Effector memory CD4-positive, alpha-beta T cell (primary cell): ENCODE data around the gene FECH.

ENCODE experiments used
- DNase-seq, 3 donors: peaks; one replicate each; pipeline ENCODE4 v3.0.0-alpha.2; 2020
- H3K27ac ChIP-seq: 2 replicates; pipeline ENCODE4 v1.7.0; 2013; ENCODE audit warnings: mild to moderate bottlenecking, low read length, moderate library complexity; ENCODE audit not compliant: insufficient read depth, poor library complexity, severe bottlenecking
- H3K27me3 ChIP-seq: replicated peaks from 2 replicates; pipeline ENCODE4 v1.7.0; 2013; ENCODE audit warnings: mild to moderate bottlenecking, low read length; ENCODE audit not compliant: insufficient read depth, control insufficient read depth, poor library complexity, severe bottlenecking
- H3K36me3 ChIP-seq: 2 replicates; pipeline ENCODE4 v1.7.0; 2013; ENCODE audit warnings: mild to moderate bottlenecking, low read length, moderate library complexity; ENCODE audit not compliant: control insufficient read depth, insufficient read depth
- H3K4me1 ChIP-seq: 2 replicates; pipeline ENCODE4 v1.7.0; 2013; ENCODE audit warnings: low read length, mild to moderate bottlenecking; ENCODE audit not compliant: control insufficient read depth, insufficient read depth, poor library complexity, severe bottlenecking
- H3K4me3 ChIP-seq: 2 replicates; pipeline ENCODE4 v1.7.0; 2013; ENCODE audit warnings: low read length, low read depth, mild to moderate bottlenecking; ENCODE audit not compliant: insufficient read depth, poor library complexity, severe bottlenecking
- H3K9me3 ChIP-seq: 2 replicates; pipeline ENCODE4 v1.7.0; 2013; ENCODE audit warnings: mild to moderate bottlenecking, low read length, moderate library complexity; ENCODE audit not compliant: control insufficient read depth

The FECH gene

GRCh38 chr18:57516056-57516455 lies 70.4 kb downstream of the FECH start:
- Histone ChIP-seq H3K9me3 (no peaks in the 10 kb centered on the region), H3K27ac (no peak overlapping the region), H3K36me3 (no peaks in the 10 kb centered on the region), H3K27me3 (no peaks in the 10 kb centered on the region), H3K4me1 (no peaks in the 10 kb centered on the region), H3K4me3 (no peak overlapping the region)
- DNase-seq, result no peak

DNA sequence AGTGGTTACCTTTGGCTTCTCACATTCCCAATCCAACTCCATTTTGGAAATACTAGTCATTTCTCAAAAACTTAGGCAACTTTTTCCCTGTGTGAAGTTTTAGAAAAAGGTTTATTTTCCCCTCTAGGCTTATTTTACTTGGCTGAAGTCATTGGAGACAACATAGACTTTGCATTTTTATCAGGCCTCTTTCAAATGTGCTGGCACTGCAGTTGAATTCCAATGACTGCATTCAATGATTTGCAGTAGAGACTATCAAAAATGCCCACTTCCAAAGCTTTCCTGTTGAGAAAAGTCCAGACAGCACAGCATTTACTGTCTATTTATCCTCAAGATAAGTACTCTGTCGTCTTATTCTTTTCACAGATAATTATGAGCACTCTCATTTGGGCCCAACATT lies 81.3 kb downstream of the FECH start:
- Histone ChIP-seq H3K27me3 (no peaks in the 10 kb centered on the region), H3K9me3 (no peaks in the 10 kb centered on the region), H3K36me3 (no peaks in the 10 kb centered on the region), H3K4me1 (no peaks in the 10 kb centered on the region), H3K27ac (no peak overlapping the region), H3K4me3 (no peak overlapping the region)
- DNase-seq, result no peak

- H3K27me3 ChIP-seq, result no peaks in the 10 kb centered on the region
- no peaks in the 10 kb centered on the region for H3K36me3 ChIP-seq
- H3K4me1 ChIP-seq, result no peaks in the 10 kb centered on the region
- H3K27ac ChIP-seq, result no peak overlapping the region
- DNase-seq, result no peak
- H3K9me3 ChIP-seq, result no peaks in the 10 kb centered on the region
- no peak overlapping the region for H3K4me3 ChIP-seq
These were observed 83.9 kb downstream of the FECH start for GRCh38 chr18:57502624-57503023.

DNA sequence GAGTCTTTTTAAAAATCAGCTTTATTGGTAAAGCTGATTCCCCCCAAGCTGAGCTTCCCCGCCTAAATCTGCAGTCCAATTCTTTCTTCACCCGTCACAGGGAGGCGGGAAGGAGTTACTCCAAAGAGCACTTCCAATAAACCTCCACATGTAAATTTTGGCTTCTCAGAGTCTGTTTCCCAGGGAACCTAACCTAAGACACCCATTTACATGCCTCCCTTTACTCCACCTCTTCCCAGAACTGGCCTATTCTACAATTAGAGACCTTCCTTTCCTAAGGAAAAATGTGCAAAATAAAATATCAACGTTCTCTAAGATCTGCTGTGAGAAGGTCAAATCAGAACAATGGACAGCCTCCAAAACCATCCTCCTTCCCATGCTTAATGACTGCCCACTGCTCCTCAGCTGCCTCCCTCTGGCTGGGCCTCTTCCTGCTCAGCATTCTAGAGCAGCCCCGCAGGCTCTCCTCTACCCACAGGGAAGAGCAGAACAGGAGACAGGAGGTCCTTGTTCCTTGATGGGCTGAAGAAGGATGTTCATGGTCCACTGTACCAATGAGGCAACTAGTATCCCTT lies 87.7 kb downstream of the FECH start:
- no peaks in the 10 kb centered on the region for H3K27me3 ChIP-seq
- H3K27ac ChIP-seq, result no peak overlapping the region
- no peaks in the 10 kb centered on the region for H3K9me3 ChIP-seq
- no peak overlapping the region for H3K4me3 ChIP-seq
- no peaks in the 10 kb centered on the region for H3K36me3 ChIP-seq
- no peak for DNase-seq
- no peaks in the 10 kb centered on the region for H3K4me1 ChIP-seq
